GM19395 (cell line): ENCODE results near the gene FBXL17.
A peak's percentile ranks its signal among the peaks of the same experiment; 100 is the strongest.

ENCODE experiments used
- ATAC-seq: cut with Tn5 transposase; IDR thresholded peaks from one replicate; pipeline ENCODE4 v1.9.1; 2021; ENCODE audit warnings: mild to moderate bottlenecking, moderate library complexity; ENCODE audit not compliant: unreplicated experiment

Gene FBXL17

DNA sequence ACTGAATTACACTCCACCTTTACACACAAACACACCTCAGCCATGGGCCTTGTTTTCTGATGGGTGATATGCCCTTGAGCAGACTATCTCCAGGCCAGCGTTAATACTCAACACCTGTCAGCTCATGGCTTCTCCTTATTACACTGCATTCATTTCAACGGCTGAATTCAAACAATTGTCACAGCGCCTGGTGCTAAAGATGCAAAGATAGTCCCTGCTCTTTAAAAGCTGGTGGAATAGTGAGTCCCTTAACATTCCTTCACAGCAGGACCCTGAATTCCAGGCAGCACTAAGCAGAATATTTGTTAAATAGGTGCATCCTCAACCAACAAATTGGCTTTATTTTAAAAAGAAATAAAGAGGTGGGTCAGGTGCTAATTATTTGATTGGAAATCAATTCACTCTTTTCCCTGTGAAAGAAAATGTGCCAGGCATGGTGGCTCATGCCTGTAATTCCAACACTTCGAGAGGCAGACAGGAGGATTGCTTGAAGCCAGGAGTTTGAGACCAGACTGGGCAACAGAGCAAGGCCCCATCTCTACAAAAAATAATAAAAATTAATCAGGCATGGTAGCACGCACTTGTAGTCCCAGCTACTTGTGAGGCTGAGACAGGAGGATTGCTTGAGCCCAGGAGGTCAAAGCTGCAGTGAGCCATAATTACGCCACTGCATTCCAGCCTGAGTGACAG lies 555.4 kb downstream of the FBXL17 start:
- ATAC-seq, result no peak

GRCh38 chr5:107824821-107825220 lies 557.1 kb downstream of the FBXL17 start:
- ATAC-seq, result no peak

DNA sequence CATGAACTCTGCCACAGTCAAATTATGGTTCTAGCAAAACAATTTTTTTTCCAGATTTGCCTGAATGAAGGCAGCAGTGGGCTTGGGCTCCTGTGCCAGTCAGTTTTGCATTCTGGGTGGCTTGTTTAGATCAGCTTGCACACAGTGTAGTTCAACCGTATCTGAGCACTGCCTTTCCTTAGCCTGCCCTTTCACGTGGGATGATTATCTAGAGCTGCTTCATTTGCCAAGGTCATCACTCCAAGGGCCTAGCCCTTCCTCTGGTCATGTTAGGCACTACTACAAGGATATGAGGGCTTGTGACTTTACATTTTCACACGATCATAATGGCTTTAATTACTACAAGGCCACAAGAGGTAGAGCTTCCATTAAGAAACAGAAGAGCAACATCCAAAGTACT lies 560.6 kb downstream of the FBXL17 start:
- no peak for ATAC-seq

DNA sequence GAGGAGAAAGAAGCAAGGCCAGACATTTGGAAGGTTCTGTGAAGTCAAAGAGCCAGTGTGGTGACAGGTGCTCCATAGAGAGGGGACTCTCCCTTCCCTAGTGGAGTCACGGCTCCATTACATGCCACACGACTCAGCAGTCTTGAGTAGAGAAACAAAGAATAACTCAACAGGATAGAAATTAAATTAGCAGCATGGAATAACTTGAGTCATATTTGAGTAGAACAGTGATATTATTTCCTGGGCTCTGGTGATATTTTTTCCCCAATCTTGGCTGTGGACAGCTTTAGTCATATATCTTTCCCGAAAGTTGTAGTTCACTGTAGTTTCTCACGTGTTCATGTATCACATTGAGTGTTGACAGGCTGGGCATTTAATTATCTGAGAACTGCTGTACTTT lies 561.5 kb downstream of the FBXL17 start:
- ATAC-seq, result no peak

DNA sequence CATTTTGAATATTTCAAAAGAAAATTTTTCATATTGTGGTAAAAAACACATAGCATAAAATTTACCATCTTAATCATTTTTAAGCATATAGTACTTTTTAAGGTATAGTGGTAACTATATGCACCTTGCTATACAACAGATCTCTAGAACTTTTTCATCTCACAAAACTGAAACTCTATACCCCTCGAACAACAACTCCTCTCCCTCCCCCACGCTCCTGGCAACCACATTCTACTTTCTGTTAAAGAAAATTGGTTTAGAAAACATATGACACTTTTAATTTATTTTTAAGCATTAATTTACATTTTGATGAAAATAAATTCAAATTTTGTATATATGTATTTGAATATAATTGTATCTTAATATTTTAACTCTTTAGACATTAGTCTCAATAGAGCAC lies 563.9 kb downstream of the FBXL17 start:
- no peak for ATAC-seq

DNA sequence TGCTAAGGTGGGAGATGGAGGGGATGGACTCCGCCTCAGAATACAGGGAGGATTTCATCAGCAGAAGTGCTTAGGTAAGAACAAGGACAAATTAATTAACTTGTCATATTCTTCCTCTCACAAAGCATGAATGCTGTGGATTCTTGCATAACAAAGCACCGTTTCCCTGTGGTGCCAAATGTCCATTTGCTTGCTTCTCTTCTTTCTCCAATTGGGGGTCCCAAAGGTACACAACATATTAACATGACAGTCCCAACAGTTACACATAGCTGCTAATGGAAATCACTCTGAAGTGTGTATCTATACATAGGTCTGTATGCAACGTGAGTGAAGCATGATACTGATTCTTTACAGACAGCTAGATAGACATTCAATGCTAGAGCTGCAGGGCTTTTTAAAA lies 564.5 kb downstream of the FBXL17 start:
- no peak for ATAC-seq

- no peak for ATAC-seq
Observed at GRCh38 chr5:107815109-107815508, 566.8 kb downstream of the FBXL17 start.

DNA sequence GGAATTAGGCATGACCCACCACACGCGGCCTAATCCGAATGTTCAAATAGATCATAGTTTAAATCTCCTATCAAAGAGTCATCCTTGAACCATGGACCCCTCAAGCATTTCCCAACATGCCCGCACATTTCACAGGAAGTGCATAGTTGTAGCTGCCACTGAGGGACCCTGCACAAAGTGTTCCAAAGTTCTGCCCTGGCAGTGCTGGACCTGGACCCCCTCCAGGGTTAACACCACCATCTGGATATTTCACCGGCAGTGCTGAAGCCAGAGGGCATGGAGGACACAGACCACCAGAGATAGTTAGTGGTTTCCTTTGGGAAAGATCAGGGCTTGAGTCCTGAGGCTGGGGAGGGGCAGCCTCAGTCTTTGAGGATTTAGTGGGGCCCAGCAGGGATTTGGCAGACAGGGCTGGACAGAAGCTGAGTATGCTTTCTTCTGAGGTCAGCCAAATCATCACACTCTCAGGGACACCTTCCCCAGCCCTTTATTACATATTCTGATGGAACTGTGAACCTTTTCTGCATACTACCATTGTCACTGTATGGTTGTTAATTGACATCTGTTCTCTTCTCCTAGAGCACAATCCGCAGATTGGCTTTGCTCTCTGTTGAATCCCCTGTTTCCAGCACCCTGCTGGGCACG lies 567.6 kb downstream of the FBXL17 start:
- ATAC-seq, result no peak

- peak; percentile 84 for ATAC-seq
Observed at GRCh38 chr5:107813559-107813958, 568.3 kb downstream of the FBXL17 start.

GRCh38 chr5:107812570-107813141 lies 569.2 kb downstream of the FBXL17 start:
- ATAC-seq, result peak; percentile 86

- no peak for ATAC-seq
Observed at GRCh38 chr5:107809201-107810034, 572.5 kb downstream of the FBXL17 start.
